ENCODE data around the gene FOXL3.

Gene FOXL3

GRCh38 chr7:304574-305409, 14.8 kb downstream of the FOXL3 start:
- no peak for DNase-seq

DNA sequence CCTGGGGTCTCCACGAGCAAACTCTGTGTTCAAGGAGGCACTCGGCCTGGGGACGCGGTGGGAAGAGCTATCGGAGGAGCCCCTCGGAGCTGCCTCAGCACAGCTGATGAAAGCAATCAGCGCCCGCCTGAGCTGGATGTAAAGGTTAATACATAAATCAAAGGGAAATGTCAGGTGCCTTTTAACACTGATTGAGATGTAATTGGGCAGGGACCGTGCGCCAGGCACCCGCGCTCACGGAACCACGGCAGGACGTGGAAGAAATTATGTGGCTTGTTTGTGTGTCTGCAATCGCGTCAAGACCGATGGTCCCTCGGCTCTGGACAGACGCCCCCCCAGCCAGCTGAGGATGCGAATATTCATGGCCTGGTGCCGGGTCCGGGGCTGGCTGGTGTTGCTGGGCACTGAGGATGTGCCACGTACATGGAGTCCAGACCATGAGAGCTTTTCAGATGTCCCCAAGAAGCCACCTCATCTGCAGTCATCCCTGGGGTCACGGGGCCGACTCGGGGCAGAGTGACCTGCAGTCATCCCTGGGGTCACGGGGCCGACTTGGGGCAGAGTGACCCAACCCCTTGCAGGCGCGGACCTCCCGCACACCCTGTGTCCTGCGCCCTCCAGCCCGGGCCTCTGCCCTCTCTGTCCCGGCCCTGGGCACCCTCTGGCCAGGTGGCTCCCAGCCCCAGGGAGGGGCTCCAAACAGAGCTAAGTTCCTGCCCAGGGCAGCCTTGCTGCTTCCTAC, 15.6 kb downstream of the FOXL3 start:
- DNase-seq = no peak

DNA sequence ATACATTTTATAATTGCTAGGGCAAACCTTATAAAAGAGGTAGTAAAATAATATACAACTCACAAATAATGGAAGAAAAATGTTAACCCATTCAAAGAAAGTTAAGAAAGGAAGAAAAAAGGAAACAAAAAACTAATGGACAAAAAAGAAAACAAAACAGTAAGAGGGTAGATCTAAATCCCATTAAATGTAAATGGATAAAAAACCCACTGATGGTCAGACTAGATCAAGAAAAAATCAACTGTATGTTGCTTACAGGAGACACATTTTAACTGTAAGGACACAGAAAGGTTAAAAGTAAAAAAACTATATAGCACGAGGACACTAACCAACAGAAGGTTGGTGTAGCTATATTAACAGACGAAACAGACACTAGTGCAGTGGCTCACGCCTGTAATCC, 18.0 kb downstream of the FOXL3 start:
- DNase-seq = no peak

- DNase-seq = no peak
Observed at GRCh38 chr7:309586-310228, 19.7 kb downstream of the FOXL3 start.

DNA sequence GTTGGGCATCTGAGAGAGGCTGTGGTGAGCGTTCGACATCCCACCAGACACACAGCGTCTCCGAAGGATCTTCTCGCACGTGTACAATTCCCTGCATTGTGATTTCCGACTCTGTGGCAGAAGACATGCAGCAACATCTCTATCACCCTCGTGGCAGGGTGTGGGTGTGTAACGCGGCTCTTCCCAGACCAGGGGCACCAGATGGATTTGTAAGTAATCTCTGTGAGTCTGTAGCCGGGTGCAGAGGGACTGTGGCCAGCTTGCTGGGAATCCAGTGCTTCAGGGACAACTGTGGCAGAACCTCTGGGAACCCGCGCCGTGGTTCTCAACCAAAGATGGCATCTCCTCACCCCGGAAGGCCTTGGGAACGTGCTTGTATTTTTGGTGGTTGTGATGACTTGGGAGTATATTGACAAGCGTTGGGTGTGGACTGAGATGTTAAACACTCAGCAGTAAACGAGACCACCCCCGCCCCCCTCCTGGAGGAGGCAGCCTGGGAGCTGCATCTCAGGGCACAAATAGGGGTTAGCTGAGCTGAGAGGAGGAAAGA, 21.2 kb downstream of the FOXL3 start:
- DNase-seq = no peak

GRCh38 chr7:311796-312195, 21.8 kb downstream of the FOXL3 start:
- no peak for DNase-seq

DNA sequence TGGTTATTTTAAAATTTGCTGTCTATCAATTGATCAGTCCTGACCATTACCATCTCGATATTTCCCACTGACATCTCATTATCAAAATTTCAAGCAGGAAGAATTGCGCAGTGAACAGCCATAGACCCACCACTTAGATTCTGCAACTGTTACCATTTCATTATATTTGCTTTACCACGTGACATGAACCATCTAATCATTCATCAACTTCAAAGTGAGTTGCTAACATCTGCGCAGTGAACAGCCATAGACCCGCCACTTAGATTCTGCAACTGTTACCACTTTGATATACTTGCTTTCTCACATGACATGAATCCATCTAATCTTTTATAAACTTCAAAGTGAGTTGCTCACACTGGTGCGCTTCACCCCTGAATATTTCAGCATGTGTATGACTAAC, 22.5 kb downstream of the FOXL3 start:
- DNase-seq = no peak

- DNase-seq = no peak
Observed at GRCh38 chr7:314853-315252, 24.9 kb downstream of the FOXL3 start.

- DNase-seq = no peak
Observed at GRCh38 chr7:315516-316265, 25.7 kb downstream of the FOXL3 start.

GRCh38 chr7:317643-318405, 27.9 kb downstream of the FOXL3 start:
- no peak for DNase-seq

DNA sequence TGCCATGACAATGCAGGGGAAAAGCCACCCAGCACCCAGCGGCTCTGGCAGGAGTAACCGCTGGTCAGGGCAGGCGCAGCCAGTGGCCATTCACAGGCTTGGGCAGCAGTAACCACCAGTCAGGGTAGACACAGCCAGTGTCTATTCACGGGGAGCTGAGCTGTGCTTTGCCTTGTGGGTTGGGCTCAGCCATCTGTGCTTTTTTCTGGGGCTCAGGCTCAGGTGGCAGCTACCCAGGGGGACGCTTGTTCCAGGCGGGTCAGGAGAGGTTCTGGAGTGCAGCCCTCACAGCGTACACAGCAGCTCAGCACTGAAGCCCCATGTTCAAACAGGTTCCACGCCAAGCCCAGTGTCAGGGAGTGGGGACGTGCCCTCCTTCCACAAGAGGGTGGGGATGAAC, 28.5 kb downstream of the FOXL3 start:
- no peak for DNase-seq

GRCh38 chr7:318878-319661, 29.1 kb downstream of the FOXL3 start:
- DNase-seq = no peak

DNA sequence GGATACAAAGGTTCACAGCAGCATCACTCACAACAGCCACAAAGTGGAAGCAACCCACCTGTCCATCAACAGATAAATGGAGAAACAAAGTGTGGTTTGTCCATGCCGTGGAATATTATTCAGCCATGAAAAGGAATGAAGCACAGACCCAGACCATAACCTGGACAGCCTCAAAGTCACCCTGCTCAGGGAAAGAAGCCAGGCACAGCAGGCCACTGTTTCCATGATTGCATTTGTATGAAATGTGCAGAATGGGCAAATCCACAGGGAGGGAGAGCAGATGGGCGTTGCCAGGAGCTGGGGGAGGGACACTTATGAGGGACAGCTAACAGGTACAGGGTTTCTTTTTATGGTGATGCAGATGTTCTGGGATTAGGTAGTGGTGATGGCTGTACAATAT, 30.3 kb downstream of the FOXL3 start:
- DNase-seq = no peak

DNA sequence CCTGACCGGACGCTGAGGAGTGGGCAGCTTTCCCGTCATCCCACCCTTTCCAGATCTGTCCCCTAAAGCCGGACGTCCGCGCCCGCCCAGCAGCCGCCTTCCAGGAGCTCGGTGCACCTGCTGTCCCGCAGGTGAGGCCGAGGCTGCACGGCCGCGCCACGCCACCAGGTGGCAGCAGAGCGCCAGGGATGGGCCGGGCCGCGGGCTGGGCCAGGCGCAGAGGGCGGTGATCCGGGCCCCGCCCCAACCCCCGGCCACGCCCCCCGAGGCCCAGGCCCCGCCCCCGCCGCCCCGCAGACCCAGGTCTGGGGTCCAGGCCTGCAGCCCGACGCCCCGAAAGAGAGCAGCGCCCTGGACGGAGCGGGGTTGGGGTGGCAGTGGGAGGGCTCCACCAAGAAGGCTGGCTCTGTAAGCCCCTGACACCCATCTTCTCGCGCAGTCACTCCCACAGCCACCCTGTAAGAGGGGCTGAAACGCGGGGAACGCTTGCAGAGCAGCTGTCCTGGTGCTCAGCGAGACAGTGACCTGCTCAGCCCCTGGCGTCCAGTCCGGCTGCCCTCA, 32.2 kb downstream of the FOXL3 start:
- DNase-seq = no peak

GRCh38 chr7:322708-323111, 32.7 kb downstream of the FOXL3 start:
- DNase-seq = no peak

GRCh38 chr7:323410-323809, 33.4 kb downstream of the FOXL3 start:
- no peak for DNase-seq

- no peak for DNase-seq
Observed at GRCh38 chr7:324011-324410, 34.0 kb downstream of the FOXL3 start.

DNA sequence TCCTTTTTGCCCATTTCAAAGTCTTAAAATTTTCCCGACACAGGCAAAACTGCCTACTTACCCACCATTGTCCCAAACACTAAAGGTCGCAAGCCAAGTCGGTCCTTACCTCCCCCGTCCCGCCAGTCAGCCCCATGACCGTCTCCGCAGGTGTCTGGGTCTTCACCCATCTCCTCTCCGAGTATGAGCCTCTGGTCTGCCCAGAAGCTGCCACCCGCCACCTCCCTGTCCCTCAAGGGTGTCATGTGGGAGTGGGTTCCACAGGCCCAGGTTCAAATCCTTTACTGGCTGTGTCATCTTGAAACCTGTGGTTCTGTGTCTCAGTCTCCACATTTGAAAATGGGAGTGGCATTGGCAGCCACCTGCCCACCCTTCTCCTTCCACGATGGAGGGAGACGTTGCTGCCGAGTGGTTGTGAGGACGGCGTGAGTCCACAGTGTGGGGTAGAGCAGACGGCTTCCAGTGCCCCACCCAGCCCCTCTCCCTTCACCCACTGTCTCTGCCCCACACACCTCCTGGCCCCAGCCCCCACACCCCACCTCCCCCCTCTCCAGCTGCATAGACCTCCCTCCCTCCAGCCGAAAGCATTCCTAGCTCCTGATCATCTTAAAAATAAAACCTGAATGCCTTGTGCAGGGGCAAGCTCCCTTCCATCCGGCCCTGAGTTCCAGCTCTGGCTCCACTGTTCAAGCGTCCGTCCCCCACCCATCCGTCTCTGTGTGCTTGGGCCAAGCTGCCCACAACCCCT, 35.3 kb downstream of the FOXL3 start:
- DNase-seq = no peak

DNA sequence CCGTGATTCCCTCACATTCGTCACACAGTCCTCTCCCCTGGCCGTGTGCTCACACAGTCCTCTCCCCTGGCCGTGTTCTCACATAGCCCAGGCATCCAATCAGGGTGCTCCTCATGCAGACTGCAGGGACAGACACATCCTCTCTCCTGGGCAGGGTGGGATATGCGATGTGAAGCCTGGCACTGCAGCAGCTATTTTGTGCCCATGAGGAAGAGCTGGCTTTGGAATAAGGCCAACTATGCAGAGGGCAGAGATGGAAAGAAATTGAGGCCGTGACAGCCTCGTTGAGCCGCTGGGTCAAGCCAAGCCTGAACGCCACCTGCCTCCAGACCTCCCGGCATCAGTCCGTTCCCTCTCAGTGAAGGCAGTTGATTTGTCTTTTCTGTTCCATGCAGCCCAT, 35.8 kb downstream of the FOXL3 start:
- no peak for DNase-seq

DNA sequence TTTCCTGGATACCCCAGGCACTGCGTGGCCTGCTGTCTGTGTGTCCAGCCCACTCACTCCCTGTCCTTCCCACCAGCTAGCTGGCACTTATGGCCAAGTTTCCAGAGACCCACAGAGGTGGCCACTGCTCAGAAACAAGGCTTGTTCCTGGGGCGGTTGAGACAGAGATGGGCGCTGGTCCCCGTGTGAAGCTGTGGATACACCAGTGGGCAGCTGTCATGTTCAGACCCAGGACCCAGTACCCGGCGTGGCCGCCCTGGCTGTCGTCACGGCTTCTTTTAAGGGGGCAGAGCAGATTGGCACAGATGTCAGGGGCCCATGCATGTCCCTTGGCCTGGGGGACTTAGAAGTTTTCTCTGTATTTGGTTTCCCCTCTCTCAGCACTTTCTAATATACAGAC, 36.3 kb downstream of the FOXL3 start:
- no peak for DNase-seq
